Measurements from ENCODE around the gene DNAJB7.
A peak's percentile ranks its signal among the peaks of the same experiment; 100 is the strongest.

GRCh38 chr22:40898850-40899357, 37.0 kb upstream of the DNAJB7 start:
- TF ChIP-seq, protein P1, sequence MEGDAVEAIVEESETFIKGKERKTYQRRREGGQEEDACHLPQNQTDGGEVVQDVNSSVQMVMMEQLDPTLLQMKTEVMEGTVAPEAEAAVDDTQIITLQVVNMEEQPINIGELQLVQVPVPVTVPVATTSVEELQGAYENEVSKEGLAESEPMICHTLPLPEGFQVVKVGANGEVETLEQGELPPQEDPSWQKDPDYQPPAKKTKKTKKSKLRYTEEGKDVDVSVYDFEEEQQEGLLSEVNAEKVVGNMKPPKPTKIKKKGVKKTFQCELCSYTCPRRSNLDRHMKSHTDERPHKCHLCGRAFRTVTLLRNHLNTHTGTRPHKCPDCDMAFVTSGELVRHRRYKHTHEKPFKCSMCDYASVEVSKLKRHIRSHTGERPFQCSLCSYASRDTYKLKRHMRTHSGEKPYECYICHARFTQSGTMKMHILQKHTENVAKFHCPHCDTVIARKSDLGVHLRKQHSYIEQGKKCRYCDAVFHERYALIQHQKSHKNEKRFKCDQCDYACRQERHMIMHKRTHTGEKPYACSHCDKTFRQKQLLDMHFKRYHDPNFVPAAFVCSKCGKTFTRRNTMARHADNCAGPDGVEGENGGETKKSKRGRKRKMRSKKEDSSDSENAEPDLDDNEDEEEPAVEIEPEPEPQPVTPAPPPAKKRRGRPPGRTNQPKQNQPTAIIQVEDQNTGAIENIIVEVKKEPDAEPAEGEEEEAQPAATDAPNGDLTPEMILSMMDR (IDR thresholded peaks at IDR 0.05 in 4 of 5, conservative IDR thresholded peaks at IDR 0.05 in 1 of 5) = peak in 2 of 5 experiments; percentile 9 to 35
- no peak for TF ChIP-seq POLR2A (IDR thresholded peaks at IDR 0.05)
